Camera-type eye (tissue), 1 donor: ENCODE data around the gene RCOR3. TPM values are rescaled to one million over a fixed set of nuclear protein-coding genes. Genes with fewer than 3 reads are reported as not detected.

Source experiments
- total RNA-seq: library from RNA; depleted of rRNA; stranded (reverse); fragments of >200 nt; gene quantifications from one replicate; pipeline ENCODE4 v1.2.3, GENCODE V29; 2014

RCOR3 gene
- total RNA-seq, result 102 TPM

GRCh38 chr1:211258756-211259637, at the start of gene RCOR3:
Gene RCOR3 (plus strand): TSS chr1:211259366. CDS start chr1:211259561, 195 bp downstream.

GRCh38 chr1:211326528-211327345, 67.6 kb downstream of the RCOR3 start, which contains the start of gene TRAF5:
Gene TRAF5 (plus strand): TSS chr1:211326833. CDS start chr1:211353240, 26,407 bp downstream.

Other genes with a start within 250 kb of the RCOR3 start
- 2.4 TPM for gene KCNH1, start 125.2 kb upstream of the RCOR3 start, total RNA-seq
- gene TRAF5, start 67.5 kb downstream of the RCOR3 start, total RNA-seq, result 26.5 TPM
- gene RD3, start 232.8 kb downstream of the RCOR3 start, total RNA-seq, result 39.3 TPM